Activated CD8-positive, alpha-beta memory T cell treated with anti-CD3 and anti-CD28 coated beads, Interleukin-2, amount 50 U/mL, for 24 hours (primary cell): ENCODE results near the gene PRKD1.
"Not testable (repeated sequence)": the region's sequence is repeated elsewhere in the genome, so short reads cannot be mapped to it uniquely, and the experiment has no call there.

ENCODE experiments used
- DNase-seq: peaks from one replicate; pipeline ENCODE4 v3.0.0-alpha.2; 2020; ENCODE audit errors: extremely low read depth

The PRKD1 gene

DNA sequence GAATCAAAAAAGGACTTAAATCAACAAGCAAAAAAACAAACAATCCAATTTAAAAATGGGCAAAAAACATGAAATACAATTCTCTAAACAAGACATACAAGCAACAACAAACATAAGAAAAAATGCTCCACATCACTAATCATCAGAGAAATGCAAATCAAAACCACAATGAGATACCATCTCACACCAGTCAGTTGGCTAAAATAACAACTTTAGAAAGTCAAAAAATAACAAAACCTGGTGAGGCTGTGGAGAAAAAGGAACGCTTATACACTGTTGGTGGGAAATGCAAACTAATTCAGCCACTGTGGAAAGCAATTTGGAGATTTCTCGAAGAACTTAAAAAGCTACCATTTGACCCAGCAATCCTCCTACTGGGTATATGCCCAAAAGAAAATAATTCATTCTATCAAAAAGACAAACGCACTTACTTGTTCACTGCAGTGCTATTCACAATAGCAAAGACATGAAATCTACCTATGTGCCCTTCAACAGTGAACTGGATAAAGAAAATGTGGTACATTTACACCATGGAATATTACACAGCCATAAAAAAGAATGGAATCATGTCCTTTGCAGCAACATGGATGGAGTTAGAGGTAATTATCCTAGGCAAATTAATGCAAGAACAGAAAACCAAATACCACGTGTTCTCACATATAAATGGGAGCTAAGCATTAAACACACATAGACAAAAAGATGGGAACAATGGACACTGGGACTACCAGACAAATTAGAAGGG is 26.9 kb downstream of the PRKD1 start:
- no peak for DNase-seq

DNA sequence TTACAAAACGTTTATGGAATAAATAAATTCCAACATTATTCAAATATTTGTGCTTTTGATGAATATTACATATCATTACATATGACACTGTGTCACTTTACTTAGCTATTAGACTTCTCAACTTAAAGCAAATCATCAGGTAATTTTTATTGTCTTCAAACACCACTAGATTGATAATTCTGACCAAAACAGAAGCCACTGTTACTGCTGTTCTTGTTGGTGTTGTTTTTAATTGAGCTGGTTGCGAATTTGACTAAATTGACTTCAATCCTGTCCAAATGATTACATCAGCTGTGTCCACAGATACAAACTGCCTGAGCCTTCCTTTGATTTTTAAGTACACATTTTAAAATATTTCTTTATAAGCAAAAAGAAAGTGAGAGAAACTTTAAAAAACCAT is 29.2 kb downstream of the PRKD1 start:
- DNase-seq = no peak

DNA sequence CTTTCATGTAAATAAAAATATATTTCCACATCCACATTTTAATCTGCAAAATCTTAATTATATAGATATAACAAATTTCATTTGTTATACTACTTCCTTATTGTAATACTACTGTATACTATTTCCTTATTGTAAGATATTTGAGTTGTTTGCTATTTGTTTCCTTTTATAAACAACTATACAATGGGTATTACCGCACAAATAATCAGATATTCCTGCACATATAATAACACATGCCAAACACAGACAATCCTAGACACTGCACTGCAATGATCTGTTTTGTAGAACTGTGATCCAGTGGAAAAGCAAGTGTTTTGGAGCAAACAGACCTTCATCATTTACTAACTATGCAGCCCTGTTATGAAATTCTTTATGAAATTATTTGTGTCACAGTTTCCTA is 30.5 kb downstream of the PRKD1 start:
- DNase-seq = no peak

DNA sequence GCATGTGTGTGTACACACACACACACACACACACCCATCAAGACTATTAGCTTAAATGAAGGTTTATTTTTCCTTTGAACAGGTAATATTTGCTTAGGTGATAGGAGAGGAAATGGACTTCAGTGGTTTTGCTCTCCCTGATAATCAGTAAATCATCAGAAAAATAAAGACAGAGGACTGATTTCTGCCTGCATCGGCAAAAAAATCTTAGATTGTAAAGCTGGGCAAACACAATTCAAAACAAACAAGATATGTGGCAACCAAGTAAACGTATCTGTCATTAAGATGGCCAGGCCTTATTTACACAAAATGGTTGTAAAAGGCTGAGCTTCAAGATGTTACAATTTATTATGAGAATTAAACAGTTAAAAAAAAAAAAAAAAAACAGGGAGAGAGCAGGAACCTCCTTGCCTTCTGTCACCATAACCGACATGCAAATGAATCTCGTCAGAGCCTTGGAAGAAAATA is 31.3 kb downstream of the PRKD1 start:
- DNase-seq = no peak

DNA sequence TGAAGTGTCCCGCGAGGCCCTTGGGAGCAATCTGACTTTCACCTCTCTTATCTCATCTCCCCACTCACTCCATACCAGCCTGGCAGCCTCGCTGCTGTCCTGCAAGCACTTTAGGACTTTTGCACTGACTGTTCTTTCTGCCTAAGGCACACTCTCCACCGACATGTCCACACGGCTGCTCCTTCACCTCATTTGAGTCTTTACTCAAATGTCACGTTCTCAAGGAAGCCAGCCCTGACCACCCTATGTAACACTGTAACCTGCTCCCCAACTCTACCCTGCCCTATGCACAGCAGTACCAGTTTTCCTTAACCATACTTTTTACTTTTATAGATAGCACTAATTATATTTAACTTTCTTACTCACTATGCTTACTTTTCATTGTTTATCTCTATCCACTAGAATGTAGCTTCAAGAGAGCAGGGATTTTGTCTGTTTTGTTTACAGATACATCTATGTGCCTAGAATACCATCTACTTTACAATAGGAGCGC is 32.0 kb downstream of the PRKD1 start:
- DNase-seq = no peak

DNA sequence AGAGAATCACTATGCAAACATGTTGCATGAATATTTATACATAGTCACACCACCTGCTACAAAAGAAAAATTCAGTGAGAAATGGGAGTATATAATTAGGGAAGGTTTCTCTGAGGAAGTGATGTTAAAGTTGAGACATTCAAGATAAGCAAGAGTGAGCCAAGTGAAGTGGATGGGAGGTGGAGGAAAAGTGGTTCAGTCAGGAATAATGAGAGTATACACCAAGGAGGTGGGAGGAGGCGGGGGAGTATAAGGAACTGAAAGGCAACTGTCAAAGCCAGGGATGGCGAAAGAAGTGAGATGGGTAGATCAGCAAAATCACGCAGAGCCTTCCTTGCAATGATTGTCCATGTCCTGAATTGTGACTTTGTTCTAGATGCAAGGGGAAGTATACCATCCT is 33.7 kb downstream of the PRKD1 start:
- DNase-seq = no peak

DNA sequence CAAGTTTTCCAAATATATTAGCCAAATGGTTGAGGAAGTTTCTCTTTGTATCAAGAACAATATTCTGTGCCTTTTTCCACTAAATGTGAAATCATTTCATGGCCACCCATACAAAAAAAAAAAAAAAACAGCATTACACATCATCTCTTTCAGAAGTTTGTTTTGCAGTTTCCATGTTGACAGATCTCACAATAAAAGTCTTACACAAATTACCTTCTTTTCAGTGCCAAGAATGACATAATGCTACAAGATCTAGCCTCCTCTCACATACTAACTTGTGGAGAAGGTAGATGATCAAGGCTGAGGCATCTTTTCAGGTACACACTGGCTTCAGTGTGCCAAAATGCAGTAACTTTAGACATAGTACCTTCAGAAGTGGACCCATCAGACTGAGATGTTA is 35.3 kb downstream of the PRKD1 start:
- DNase-seq = no peak

DNA sequence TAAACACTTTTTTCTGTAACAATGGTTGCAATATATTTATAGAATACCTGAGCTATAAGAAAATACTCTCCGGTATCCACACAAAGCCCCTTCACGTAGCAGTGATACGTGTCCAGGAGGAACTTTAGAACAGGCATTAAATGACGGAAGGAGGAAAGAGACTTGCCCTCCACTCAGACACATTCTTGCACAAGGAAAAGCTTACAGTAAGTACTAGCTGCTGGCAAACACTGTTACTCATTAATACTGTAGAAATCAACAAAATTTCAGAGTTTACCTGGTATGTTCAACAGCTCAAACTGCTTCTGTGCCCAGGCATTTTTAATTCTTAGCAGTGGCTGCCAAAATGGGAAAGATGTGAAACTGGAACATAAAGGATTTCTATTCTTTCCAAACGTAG is 41.7 kb downstream of the PRKD1 start:
- no peak for DNase-seq

DNA sequence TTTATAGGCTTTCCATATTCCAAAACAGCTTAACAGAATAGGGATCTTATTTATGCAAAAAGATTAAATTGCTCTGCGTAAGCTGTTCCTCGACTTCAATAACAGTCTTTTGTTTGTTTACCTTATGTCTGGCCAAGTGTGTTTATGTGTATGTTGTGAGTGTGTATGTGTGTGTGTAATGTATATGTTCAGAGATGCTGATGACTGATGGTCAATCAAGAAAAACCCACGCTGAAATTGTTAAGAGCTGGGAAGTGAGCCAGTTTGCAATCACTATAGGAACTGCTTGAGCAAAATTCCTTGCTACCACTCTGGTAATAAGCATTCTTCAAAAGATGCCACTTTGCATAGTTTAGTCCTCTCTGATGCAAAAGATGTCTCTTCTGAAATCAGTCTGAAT is 59.6 kb downstream of the PRKD1 start:
- DNase-seq = no peak

DNA sequence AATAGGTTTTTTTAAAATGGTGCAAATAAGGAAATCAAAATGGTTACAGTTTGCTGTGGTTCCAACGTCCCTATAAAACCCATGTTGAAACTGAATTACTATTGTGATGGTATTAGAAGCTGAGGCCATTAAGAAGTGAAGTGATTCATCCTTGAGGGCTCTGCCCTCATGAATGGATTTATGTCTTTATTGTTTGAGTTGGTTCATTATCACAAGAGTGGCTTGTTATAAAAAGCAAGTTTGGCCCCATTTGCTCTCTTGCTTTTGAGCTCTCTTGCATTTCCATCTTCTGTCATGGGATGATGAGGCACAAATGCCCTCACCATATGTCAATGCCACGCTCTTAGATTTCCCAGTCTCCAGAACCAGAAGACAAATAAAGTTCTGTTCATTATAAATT is 62.3 kb downstream of the PRKD1 start:
- no peak for DNase-seq

DNA sequence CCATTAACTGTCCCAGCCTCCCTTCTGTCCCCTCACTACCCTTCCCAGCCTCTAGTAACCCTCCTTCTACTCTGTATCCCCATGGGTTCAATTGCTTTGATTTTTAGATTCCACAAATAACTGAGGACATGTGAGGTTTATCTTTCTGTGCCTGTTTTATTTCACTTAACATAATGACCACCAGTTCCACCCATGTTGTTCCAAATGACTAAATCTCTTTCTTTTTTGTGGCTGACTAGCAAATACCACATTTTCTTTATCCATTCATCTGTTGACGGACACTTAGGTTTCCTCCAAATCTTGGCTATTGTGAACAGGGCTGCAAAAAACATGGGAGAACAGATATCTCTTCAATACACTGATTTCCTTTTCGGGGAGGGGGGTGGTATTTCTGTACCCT is 65.7 kb downstream of the PRKD1 start:
- no peak for DNase-seq

DNA sequence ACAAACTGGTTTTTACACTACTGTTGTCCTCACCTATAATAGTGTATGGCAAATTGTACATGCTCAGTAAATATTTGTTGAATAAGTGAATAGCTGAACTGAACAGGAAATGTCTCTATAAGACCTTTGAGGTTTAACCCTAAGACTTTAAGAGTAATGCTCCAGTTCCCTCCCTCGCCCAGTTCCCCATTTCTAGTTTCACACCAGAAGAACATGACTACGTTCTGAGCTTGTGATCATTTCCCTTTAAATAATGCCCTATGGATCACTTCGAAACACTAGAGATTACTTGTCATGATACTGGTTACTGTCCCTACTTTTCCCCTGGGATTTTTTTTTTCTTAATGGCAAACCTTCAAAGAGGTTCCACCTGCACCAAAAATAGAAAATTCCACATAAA is 69.3 kb downstream of the PRKD1 start:
- DNase-seq = no peak

DNA sequence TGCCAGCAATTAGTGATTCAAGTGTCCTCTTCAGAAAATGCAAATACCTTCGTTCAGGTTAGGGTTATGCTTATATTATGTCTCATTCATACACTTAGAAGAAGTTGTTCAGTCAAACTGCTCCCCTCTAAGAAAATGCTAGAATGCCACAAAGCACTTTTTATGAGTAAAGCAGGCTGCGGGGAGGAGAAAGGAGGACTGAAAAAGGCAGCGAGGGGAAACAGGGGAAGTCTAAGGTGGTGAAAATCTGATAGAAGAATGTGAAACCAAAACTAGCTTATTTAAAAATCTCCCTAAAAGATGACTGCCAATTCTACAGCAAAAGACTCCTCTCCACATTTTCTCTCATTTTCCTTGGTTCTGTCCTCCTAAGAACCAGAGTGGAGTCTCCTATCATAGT is 70.1 kb downstream of the PRKD1 start:
- no peak for DNase-seq

DNA sequence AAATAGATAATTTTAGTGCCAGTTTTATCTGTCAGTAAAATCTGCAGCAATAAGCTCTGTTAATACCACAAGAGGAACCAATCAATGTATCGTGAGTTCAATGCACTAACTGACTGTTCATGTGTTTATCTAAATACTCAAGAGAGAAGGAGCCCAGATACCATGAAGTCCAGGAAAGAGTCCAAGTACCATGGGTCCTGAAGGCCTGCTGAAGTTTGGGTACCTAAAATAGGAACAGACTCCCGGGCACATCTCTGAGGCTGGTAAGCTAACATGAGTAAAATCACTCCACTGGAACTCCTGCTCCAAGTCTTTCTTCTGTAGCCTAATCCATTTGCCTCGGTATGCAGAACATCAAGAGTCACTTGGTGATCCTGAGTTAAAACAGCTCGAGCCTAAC is 71.1 kb downstream of the PRKD1 start:
- no peak for DNase-seq

DNA sequence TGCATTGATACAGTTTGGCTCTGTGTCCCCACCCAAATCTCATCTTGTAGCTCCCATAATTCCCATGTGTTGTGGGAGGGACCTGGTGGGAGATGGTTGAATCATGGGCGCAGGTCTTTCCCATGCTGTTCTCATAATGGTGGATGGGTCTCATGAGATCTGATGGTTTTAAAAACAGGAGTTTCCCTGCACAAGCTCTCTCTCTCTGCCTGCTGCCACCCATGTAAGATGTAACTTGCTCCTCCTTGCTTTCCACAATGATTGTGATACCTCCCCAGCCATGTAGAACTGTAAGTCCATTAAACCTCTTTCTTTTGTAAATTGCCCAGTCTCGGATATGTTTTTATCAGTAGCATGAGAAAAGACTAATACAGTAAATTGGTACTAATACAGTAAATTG is 74.0 kb downstream of the PRKD1 start:
- DNase-seq = not testable (repeated sequence)

DNA sequence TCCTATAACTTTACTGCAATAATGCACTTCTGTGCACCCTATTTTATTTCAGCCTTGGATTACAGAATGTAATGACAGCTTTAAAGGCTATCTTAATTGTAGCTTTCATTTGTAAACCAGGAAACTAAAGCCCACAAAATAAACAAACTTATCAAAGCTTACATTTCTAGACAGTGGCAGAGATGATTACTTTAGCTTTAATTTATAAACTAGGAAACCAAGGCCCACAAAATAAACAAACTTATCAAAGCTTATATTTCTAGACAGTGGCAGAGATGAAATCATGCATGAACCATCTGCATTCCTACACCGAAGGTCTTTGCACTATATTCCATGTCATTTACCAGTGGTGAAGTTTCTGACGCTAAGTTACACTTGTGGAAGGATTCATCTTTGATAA is 74.4 kb downstream of the PRKD1 start:
- DNase-seq = no peak

DNA sequence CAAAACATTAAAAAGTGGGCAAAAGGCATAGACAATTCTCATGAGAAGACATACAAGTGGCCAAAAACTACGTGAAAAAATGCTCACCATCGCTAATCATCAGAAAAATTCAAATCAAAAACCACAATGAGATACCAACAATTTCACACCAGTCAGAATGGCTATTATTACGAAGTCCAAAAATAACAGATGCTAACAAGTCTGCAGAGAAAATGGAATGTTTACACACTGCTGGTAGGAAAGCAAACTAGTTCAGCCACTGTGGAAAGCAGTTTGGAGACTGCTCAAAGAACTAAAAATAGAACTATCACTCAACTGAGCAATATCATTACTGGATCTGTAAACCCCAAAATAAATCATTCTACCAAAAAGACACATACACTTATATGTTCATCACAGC is 76.2 kb downstream of the PRKD1 start:
- no peak for DNase-seq

DNA sequence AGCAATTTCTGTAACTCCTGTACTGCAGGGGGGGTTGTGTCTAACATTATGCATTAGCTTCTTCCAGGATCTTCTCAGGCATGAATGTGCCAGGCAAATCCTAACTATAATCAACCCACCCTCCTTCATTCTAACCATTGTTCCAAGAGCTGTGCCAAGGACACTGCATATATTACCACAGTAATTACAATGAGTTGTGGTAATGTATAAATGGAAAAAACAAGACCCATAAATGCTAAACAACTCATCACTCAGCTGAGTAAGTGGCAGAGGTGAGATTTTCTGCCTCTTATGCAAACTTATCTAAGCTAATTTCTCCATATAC is 80.6 kb downstream of the PRKD1 start:
- DNase-seq = no peak

DNA sequence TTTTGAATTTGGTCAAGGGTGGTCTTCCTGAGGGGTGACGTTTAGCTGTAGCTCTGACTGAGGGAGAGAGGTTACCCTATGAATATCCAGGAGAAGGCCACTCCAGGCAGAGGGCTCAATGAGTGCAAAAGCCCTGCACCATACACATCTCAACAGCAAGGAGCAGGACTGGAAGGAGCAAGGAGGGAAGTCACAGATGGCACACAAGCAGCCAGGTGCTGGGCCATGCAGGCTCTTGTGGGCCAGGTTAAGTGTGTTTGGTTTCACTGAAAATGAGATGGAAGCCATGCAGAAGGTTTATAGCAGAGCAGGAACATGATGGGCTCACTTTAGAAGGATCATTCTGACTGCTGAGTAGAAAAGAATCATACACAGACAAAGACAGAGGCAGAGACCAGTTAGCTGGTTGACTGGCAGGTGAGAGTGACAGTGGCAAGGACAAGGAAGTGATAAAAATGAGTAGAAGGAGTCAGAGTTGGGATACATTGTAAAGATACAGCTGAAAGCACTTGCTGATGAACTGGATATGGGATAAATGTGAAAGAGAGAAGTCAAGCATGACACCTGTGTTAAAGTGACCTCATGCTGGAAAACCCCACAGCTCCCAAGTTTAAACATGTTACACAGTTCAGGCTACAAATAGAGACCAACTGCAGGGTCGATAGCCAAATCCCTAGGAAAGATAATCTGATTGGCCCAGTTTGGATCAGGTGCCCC is 81.2 kb downstream of the PRKD1 start:
- no peak for DNase-seq

DNA sequence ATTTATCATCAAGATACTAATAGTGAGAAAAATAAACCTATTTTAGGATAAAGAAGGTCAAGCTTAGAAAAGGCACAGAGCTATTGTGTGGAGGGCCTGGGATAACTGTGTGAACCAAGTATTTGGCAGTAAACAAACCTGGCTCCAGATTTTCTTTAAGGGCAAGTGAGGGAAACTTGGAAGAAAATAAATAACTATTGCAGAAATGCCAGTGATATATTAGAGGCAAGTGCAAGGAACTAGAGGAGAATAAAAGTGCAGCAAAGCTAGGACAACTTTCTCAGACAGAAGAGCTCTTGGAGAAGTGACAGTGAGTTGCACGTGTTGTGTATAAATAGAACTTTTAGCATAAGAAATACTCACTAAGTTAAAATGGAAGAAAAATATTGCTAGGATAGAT is 83.7 kb downstream of the PRKD1 start:
- no peak for DNase-seq

DNA sequence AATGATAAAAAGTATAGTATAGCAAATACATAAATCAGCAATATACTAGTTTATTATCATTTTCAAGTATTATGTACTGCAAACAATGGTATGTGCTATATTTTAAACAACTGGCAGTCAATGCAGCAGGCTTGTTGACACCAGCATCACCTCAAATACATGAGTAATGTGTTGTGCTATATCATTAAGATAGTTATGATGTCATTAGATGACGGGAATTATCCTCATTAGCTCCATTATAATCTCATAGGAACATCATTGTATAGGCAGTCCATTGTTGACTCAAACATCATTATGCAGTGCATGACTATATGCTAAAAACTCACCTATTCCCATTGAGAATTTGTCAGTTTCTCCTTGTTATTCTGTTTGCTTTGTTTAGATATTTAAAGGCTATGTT is 85.4 kb downstream of the PRKD1 start:
- DNase-seq = no peak

DNA sequence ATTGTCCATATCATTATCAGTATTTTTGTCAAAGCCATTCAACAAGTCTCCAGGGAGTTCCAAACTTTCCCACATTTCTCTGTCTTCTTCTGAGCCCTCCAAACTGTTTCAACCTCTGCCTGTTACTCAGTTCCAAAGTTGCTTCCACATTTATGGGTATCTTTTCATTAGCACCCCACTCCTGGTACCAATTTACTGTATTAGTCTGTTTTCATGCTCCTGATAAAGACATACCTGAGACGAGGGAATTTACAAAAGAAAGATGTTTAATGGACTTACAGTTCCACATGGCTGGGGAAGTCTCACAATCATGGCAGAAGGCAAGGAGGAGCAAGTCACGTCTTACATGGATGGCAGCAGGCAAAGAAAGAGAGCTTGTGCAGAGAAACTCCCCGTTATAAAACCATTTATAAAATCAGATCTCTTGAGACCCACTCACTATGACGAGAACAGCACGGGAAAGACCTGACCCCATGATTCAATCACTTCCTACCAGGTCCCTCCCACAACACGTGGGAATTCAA is 87.2 kb downstream of the PRKD1 start:
- not testable (repeated sequence) for DNase-seq

DNA sequence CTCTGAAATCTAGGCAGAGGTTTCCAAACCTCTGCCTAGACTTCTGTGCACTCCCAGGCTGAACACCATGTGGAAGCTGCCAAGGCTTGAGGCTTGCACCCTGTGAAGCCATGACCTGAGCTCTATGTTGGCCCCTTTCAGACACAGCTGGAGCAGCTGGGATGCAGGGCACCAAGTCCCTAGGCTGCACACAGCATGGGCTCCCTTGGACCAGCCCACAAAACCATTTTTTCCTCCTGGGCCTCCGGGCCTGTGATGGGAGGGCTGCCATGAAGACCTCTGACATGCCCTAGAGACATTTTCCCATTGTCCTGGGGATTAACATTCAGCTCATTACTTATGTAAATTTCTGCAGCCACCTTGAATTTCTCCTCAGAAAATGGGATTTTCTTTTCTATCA is 88.0 kb downstream of the PRKD1 start:
- DNase-seq = not testable (repeated sequence)
